ENCODE data around the gene EHD4.

DNA sequence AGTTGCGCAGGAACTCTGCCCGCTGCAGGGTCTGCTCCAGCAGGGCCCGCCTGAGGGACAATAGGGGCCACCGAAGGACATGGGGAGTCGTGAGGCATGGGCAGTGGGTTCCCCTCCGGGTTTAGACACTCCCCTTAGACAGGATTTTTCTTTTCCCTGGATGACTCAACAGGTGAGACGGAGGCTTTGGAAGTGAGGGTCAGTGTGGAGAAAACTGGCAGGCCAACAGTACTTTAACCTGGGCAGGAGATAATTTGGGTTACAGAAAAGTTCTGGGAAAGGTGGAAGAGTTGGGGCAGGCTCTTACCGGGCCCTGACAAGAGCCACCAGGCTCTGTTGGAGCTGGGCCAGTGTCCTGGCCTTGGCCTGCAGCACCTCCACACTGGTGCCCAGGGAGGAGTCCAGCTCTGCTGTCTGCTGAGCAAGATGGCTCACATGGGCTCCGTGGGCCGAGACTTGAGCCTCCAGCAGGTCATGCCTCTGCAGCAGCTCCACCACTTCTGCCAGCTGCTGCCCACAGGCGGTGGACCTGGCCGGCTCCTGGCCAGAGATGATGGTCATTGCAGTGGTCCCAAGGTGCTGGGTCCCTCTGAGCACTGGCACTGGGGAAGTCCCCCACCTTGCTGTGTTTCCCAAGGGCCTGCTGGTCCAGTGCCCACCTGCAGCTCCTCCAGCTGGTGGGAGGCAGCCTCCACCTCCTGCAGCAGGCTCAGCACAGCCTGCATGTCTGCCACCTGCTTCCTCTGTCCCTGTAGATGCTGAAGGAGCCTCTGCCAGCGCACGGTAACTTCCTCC is 89.5 kb downstream of the EHD4 start:
- TF ChIP-seq, protein P1, sequence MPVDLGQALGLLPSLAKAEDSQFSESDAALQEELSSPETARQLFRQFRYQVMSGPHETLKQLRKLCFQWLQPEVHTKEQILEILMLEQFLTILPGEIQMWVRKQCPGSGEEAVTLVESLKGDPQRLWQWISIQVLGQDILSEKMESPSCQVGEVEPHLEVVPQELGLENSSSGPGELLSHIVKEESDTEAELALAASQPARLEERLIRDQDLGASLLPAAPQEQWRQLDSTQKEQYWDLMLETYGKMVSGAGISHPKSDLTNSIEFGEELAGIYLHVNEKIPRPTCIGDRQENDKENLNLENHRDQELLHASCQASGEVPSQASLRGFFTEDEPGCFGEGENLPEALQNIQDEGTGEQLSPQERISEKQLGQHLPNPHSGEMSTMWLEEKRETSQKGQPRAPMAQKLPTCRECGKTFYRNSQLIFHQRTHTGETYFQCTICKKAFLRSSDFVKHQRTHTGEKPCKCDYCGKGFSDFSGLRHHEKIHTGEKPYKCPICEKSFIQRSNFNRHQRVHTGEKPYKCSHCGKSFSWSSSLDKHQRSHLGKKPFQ (tag by site-specific recombination; IDR thresholded peaks at IDR 0.05) = no peak
- TF ChIP-seq, protein P2, sequence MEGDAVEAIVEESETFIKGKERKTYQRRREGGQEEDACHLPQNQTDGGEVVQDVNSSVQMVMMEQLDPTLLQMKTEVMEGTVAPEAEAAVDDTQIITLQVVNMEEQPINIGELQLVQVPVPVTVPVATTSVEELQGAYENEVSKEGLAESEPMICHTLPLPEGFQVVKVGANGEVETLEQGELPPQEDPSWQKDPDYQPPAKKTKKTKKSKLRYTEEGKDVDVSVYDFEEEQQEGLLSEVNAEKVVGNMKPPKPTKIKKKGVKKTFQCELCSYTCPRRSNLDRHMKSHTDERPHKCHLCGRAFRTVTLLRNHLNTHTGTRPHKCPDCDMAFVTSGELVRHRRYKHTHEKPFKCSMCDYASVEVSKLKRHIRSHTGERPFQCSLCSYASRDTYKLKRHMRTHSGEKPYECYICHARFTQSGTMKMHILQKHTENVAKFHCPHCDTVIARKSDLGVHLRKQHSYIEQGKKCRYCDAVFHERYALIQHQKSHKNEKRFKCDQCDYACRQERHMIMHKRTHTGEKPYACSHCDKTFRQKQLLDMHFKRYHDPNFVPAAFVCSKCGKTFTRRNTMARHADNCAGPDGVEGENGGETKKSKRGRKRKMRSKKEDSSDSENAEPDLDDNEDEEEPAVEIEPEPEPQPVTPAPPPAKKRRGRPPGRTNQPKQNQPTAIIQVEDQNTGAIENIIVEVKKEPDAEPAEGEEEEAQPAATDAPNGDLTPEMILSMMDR (tag by site-specific recombination; IDR thresholded peaks at IDR 0.05) = no peak
- no peak for TF ChIP-seq BCL11A (tag by site-specific recombination; IDR thresholded peaks at IDR 0.05; ENCODE audit: low read depth)
- no peak for TF ChIP-seq KLF1 (tag by site-specific recombination; IDR thresholded peaks at IDR 0.05)
- no peak for TF ChIP-seq ZSCAN23 (tag by site-specific recombination; IDR thresholded peaks at IDR 0.05)
- no peak for TF ChIP-seq ZNF501 (tag by site-specific recombination; IDR thresholded peaks at IDR 0.05)
- TF ChIP-seq, protein P3, sequence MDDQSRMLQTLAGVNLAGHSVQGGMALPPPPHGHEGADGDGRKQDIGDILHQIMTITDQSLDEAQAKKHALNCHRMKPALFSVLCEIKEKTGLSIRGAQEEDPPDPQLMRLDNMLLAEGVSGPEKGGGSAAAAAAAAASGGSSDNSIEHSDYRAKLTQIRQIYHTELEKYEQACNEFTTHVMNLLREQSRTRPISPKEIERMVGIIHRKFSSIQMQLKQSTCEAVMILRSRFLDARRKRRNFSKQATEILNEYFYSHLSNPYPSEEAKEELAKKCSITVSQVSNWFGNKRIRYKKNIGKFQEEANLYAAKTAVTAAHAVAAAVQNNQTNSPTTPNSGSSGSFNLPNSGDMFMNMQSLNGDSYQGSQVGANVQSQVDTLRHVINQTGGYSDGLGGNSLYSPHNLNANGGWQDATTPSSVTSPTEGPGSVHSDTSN (CRISPR knock-in tag; IDR thresholded peaks at IDR 0.05) = no peak
- no peak for TF ChIP-seq ZNF768 (tag by site-specific recombination; IDR thresholded peaks at IDR 0.05)
- no peak for TF ChIP-seq ZEB2 (tag by site-specific recombination; IDR thresholded peaks at IDR 0.05)
- TF ChIP-seq ZNF354C (tag by site-specific recombination; IDR thresholded peaks at IDR 0.05; ENCODE audit: borderline replicate concordance, low read depth) = no peak
- no peak for TF ChIP-seq ZNF473 (tag by site-specific recombination; IDR thresholded peaks at IDR 0.05)
- no peak for TF ChIP-seq ZNF677 (tag by site-specific recombination; IDR thresholded peaks at IDR 0.05)
- TF ChIP-seq, protein P4, sequence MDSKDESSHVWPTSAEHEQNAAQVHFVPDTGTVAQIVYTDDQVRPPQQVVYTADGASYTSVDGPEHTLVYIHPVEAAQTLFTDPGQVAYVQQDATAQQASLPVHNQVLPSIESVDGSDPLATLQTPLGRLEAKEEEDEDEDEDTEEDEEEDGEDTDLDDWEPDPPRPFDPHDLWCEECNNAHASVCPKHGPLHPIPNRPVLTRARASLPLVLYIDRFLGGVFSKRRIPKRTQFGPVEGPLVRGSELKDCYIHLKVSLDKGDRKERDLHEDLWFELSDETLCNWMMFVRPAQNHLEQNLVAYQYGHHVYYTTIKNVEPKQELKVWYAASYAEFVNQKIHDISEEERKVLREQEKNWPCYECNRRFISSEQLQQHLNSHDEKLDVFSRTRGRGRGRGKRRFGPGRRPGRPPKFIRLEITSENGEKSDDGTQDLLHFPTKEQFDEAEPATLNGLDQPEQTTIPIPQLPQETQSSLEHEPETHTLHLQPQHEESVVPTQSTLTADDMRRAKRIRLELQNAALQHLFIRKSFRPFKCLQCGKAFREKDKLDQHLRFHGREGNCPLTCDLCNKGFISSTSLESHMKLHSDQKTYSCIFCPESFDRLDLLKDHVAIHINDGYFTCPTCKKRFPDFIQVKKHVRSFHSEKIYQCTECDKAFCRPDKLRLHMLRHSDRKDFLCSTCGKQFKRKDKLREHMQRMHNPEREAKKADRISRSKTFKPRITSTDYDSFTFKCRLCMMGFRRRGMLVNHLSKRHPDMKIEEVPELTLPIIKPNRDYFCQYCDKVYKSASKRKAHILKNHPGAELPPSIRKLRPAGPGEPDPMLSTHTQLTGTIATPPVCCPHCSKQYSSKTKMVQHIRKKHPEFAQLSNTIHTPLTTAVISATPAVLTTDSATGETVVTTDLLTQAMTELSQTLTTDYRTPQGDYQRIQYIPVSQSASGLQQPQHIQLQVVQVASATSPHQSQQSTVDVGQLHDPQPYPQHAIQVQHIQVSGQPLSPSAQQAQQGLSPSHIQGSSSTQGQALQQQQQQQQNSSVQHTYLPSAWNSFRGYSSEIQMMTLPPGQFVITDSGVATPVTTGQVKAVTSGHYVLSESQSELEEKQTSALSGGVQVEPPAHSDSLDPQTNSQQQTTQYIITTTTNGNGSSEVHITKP (tag by site-specific recombination; IDR thresholded peaks at IDR 0.05) = no peak

Data from HEK293 (cell line).